GM12891 (cell line): Measurements from ENCODE around the gene LAMP5.

Experiments used
- POLR2A ChIP-seq: IDR thresholded peaks from 2 replicates; pipeline ENCODE4 v1.6.1; 2011; ENCODE audit warnings: low read depth, low read length, control low read depth
- POLR2AphosphoS5 ChIP-seq: IDR thresholded peaks from 2 replicates; pipeline ENCODE4 v1.6.1; 2011; ENCODE audit warnings: low read depth, low read length, control low read depth
- POU2F2 ChIP-seq: IDR thresholded peaks from 2 replicates; pipeline ENCODE4 v1.6.1; 2011; ENCODE audit warnings: low read depth, mild to moderate bottlenecking, control low read depth, low read length, moderate library complexity
- TAF1 ChIP-seq: IDR thresholded peaks from 2 replicates; pipeline ENCODE4 v1.6.1; 2011; ENCODE audit warnings: low read depth, low read length, control low read depth

DNA sequence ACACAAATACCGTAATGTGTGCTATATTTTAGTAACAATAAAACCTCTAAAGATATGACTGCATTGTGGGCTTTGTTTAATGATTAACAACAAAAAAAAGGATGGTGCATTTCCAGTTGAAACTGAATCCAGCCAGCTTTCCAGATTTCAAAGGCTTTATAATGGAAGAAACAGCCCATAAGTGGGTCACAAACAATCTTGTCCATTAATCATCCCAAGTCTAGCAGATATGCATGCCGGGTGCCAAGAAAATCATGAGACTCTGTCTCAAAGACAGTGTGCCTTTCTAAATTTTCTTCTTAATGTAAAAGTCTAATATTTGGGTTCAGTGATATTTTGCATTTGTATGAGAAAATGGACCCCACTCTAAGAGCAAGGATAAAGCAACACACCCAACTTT lies 20.6 kb upstream of the LAMP5 start:
- TF ChIP-seq POLR2A = no peak
- no peak for TF ChIP-seq POLR2AphosphoS5
- TF ChIP-seq TAF1 = no peak
- TF ChIP-seq POU2F2 = no peak
